Neural cell (in vitro differentiated cells): Measurements from ENCODE around the gene CYP4B1.

Experiments
- EP300 ChIP-seq: fragments of 450-650 bp; conservative IDR thresholded peaks from 2 replicates; pipeline ENCODE4 v1.6.1; 2014; ENCODE audit warnings: antibody characterized with exemption, mild to moderate bottlenecking, moderate library complexity; ENCODE audit not compliant: poor library complexity, severe bottlenecking
- EZH2 ChIP-seq: fragments of 200-600, 300-800 bp; shearing (Covaris generic), sonication (generic); IDR thresholded peaks from 2 replicates; pipeline ENCODE4 v1.6.1; 2014; ENCODE audit warnings: antibody characterized with exemption, low read length, borderline replicate concordance, mild to moderate bottlenecking; ENCODE audit not compliant: insufficient read depth, poor library complexity, severe bottlenecking
- TF ChIP-seq, protein P1 (sequence below): fragments of 450-650 bp; IDR thresholded peaks from 2 replicates; pipeline ENCODE4 v1.5.1; 2014; ENCODE audit warnings: antibody characterized with exemption, mild to moderate bottlenecking, moderate library complexity; ENCODE audit not compliant: poor library complexity, severe bottlenecking

DNA sequence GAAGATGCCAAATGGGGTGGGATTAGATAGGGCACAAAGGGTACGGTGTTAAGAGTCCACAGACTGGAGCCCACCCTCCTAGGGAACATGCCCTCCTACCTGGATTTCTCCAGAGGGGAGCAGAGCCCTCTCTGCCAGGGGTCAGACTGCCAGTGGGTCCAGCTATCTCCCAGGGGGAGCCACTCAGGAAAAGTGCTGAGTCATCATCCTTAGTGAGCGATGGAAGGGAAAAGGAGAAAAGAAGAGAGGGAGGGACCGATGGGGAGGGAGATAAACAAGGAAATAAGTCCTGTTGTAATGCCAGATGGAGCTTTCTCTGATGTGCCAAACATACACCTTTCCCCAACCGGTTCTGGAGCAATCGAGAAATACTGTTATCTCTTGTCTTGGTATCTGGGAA is 30.4 kb upstream of the CYP4B1 start:
- TF ChIP-seq, protein P1, sequence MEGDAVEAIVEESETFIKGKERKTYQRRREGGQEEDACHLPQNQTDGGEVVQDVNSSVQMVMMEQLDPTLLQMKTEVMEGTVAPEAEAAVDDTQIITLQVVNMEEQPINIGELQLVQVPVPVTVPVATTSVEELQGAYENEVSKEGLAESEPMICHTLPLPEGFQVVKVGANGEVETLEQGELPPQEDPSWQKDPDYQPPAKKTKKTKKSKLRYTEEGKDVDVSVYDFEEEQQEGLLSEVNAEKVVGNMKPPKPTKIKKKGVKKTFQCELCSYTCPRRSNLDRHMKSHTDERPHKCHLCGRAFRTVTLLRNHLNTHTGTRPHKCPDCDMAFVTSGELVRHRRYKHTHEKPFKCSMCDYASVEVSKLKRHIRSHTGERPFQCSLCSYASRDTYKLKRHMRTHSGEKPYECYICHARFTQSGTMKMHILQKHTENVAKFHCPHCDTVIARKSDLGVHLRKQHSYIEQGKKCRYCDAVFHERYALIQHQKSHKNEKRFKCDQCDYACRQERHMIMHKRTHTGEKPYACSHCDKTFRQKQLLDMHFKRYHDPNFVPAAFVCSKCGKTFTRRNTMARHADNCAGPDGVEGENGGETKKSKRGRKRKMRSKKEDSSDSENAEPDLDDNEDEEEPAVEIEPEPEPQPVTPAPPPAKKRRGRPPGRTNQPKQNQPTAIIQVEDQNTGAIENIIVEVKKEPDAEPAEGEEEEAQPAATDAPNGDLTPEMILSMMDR = no peak
- TF ChIP-seq EZH2 (no peak), EP300 (no peak)
